GM18526 (cell line): Measurements from ENCODE around the gene SETD7.

ENCODE experiments used
- POLR2A ChIP-seq: IDR thresholded peaks from 3 replicates; pipeline ENCODE4 v1.6.1; 2011; ENCODE audit not compliant: insufficient read length; ENCODE audit errors: extremely low read depth

SETD7 gene

DNA sequence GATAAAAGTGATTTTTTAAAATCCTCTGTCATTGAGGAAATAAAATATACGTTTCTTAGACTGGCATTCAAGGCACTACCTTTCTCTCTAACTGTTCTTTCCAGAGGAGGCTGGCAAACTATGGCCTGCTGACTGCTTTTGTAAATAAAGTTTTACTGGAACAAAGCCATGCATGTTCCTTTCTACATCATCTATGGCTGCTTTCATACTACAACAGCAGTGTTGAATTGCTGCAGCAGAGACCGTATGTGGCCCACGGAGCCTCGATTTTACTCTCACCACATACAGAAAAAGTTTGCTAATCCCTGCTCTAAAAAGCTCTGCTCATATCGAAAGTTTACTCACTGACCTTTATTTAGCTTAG lies 20.2 kb downstream of the SETD7 start:
- no peak for TF ChIP-seq POLR2A

- TF ChIP-seq POLR2A: no peak
These were observed 20.7 kb downstream of the SETD7 start for GRCh38 chr4:139535228-139535870.

GRCh38 chr4:139534287-139534950 lies 21.6 kb downstream of the SETD7 start:
- TF ChIP-seq POLR2A: no peak

- no peak for TF ChIP-seq POLR2A
These were observed 22.5 kb downstream of the SETD7 start for GRCh38 chr4:139533511-139533910.

DNA sequence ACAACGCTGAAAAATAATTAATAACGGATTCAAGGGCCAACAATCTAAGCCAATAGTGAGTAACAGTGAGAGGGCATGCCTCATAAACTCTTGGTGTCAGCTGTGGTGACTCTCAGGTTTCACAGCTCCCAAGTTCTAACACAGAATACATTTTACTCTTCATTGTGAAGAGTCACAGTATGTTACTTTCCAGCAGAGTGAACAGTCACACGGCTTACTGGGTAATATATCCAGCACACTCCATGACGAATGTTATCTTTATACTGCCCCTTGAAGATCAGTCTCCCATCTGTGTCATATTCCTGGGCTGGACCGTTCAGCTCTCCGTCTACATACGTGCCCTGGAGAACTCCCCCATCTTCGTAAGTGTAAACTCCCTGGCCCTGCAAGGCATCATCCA lies 23.1 kb downstream of the SETD7 start:
- no peak for TF ChIP-seq POLR2A

DNA sequence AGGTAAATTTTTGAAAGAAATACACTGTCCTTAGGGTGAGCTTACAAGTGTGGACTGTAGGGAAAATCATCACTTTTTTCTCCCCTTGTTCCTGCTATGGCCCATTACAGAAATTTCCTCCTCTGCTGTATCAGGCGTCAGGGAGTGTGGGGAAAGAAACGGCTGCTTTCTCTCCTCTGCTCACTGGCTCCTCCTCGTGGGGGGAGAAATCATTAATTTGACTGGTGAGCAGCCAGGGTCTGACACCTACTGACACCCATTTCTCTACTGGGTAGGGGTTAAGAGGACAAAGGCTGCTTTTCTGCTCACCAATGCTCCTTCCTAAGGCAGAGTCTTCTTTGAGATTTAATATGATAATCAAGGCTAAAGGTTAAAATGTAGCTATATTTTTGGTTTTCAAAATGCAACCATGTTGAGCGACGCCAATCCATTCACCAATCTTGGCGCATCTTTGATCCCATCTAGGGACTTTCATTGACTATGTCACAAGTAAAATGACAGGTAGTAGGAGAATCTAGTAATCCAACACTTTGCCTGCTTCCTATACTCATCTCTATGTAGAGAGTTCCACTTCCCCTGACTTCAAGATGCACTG lies 25.1 kb downstream of the SETD7 start:
- TF ChIP-seq POLR2A: no peak

GRCh38 chr4:139528377-139529005 lies 27.5 kb downstream of the SETD7 start:
- no peak for TF ChIP-seq POLR2A

- TF ChIP-seq POLR2A: no peak
These were observed 29.1 kb downstream of the SETD7 start for GRCh38 chr4:139526928-139527327.

GRCh38 chr4:139525414-139525813 lies 30.6 kb downstream of the SETD7 start:
- no peak for TF ChIP-seq POLR2A

DNA sequence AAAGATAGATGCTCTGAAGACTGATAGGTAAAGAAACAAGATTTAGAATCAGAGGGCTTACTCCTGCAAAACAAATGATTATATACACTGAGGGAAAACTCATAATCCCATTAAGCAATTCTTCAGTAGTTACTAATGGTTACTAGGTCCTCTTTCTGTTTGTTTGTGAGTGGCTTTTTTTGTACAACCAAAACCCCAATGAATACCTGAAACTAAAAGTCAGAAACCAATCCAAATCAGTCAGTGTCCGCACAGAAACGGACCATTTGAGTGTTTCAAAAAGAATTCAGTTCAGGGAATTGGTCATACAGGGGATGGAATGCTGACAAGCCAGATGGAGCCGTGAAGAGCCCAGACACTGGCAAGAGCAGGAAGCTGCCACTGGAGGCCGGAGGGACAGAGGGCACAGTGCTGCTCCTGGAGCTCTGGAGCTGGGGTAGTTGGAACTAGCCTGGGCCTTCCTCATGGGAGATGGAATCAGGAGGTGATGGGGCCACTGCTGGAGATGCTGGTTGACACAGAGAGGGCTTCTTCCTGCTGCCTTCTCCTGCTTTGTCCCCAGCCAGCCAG lies 31.9 kb downstream of the SETD7 start:
- TF ChIP-seq POLR2A: no peak

DNA sequence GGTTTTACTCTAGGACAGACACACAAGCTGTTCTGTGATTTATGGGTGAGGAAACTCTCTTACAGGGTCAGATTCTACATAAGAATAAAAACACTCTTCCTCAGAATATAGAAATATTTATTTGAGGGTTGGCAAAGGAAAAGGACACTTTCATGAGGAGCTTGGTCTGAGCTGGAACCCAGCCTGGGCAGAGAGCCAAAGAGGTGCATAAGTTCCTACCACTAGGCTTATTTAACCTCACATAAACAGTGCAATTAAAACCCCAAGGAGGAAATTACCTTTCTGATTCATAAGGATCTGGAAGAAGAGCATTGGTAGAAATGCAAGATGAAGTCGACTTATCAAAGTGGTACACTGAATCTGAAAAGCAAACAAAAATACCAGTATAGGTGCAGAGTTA lies 32.9 kb downstream of the SETD7 start:
- no peak for TF ChIP-seq POLR2A

DNA sequence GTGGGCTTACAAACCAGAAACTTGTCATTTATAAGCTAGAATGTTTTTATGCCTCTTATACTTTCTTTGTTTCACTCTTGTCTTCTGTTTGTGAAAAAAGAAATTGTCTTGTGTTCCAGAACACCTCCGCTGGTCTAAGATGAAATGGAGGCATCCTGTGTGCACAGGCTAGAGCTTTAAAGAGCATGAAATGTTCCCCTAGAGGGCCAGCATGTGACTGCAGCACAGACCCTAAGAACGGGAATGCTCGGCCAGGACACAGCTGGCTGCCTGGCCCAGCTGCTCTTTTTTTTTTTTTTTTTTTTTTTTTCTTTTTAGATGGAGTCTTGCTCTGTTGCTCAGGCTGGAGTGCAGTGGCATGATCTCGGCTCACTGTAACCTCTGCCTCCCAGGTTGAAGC lies 33.6 kb downstream of the SETD7 start:
- no peak for TF ChIP-seq POLR2A

DNA sequence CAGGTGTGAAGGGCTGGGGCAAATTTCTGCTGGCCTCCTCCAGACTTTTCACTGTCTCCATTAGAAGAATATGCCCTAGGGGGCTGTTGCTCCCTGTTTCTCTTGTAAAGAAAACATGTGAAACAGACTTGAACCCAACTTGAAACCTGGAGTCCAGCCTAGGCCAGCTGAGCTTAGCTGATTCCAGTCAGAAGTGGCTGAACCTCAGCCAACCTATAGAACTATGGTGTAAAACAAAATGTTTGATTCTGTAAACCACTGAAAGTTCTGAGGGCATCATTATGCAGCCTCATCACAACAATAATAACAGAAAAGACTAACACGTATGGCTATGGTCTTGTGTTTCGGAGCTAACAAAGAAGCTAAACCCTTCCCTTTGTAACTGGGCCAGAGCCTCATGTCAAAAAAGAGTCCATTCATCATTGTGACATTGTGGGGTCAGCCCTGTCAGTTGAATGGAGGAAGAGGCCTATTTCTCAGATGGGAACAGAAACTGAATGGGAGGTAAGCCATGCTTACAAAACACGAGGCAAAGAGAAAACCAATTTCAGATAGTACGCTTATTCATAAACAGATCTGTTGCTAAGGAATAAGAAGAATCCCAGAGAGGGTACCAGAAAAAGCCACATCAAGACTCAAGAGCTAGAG lies 34.1 kb downstream of the SETD7 start:
- TF ChIP-seq POLR2A: no peak

GRCh38 chr4:139515531-139515958 lies 40.5 kb downstream of the SETD7 start:
- no peak for TF ChIP-seq POLR2A

DNA sequence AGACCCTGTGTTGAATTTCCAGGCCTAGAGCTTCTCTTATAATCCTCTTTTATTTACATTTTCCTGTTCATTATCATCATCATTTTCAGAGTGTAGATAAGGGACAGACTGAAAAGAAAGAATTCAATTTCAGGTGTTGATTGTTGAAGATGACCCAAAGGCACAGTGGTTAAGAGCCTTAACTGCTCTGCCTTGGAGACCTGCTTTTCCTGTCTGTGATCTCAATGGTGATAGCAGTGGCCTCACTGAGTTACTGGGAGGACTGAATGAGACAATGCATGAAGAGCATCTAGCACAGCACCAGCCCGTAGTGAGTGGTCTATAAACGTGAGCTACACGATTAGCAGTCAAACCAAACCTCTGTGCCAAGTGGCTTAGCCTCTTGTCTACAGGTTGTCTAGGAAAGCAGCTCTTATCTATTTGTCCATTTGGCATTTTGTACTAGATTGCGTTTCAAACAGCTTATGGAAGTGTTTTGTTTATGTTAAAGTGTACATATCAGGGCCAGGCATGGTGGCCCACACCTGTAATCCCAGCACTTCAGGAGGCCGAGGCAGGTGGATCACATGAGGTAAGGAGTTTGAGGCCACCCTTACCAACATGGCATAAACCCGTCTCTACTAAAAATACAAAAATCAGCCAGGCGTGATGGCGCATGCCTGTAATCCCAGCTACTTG lies 41.5 kb downstream of the SETD7 start:
- no peak for TF ChIP-seq POLR2A

- TF ChIP-seq POLR2A: no peak
These were observed 44.7 kb downstream of the SETD7 start for GRCh38 chr4:139511320-139511719.
